A673 (cell line): ENCODE measurements around the gene CAPN13. TPM values are rescaled to one million over a fixed set of nuclear protein-coding genes. Genes with fewer than 3 reads are reported as not detected.

ENCODE experiments used
- BruUV-seq: library from RNA; stranded (reverse); fragments of 400-500 nt; replicated peaks from 2 replicates; lab custom pipeline; 2021; lab: Mats Ljungman, UMichigan
- CTCF ChIA-PET: fragments of 300-600 bp; sonication (Branson Sonifier 250); formaldehyde crosslinking; loops from one replicate; lab custom pipeline; 2022; ENCODE audit warnings: antibody characterized with exemption; lab: Charles Lee
- POLR2A ChIA-PET: fragments of 300-600 bp; sonication (Branson Sonifier 250); formaldehyde crosslinking; loops from one replicate; lab custom pipeline; 2022; ENCODE audit warnings: antibody characterized with exemption; ENCODE audit not compliant: low non-redundant PET; lab: Charles Lee
- DNase-seq: peaks from one replicate; pipeline ENCODE4 v3.0.0-alpha.2; 2015; ENCODE audit warnings: low spot score
- H3K27ac ChIP-seq: fragments of 200-600 bp; sonication (generic); 2 replicates; pipeline ENCODE4 v1.5.1; 2016; ENCODE audit warnings: mixed run types, low read depth, mild to moderate bottlenecking, mixed read lengths, antibody characterized with exemption, low read length; ENCODE audit not compliant: poor library complexity, severe bottlenecking
- H3K27me3 ChIP-seq: fragments of 200-600 bp; sonication (generic); replicated peaks from 2 replicates; pipeline ENCODE4 v1.6.1; 2017; ENCODE audit warnings: mixed run types, low read depth, mild to moderate bottlenecking, mixed read lengths, antibody characterized with exemption, low read length; ENCODE audit not compliant: insufficient read depth, poor library complexity
- H3K36me3 ChIP-seq: fragments of 200-600 bp; sonication (generic); 2 replicates; pipeline ENCODE4 v1.6.1; 2016; ENCODE audit warnings: mixed run types, mild to moderate bottlenecking, mixed read lengths, antibody characterized with exemption, low read length; ENCODE audit not compliant: insufficient read depth, poor library complexity, severe bottlenecking
- H3K4me1 ChIP-seq: fragments of 200-600 bp; sonication (generic); 2 replicates; pipeline ENCODE4 v1.6.1; 2017; ENCODE audit warnings: mixed run types, mild to moderate bottlenecking, mixed read lengths, antibody characterized with exemption, low read length; ENCODE audit not compliant: insufficient read depth, poor library complexity, severe bottlenecking
- H3K4me3 ChIP-seq: fragments of 200-600 bp; sonication (generic); 2 replicates; pipeline ENCODE4 v1.5.1; 2016; ENCODE audit warnings: low read depth, mixed run types, mild to moderate bottlenecking, mixed read lengths, low read length; ENCODE audit not compliant: poor library complexity, severe bottlenecking
- H3K9me3 ChIP-seq: fragments of 200-600 bp; sonication (generic); 2 replicates; pipeline ENCODE4 v1.6.1; 2016; ENCODE audit warnings: mixed run types, low read depth, mild to moderate bottlenecking, mixed read lengths, antibody characterized with exemption, low read length; ENCODE audit not compliant: poor library complexity, severe bottlenecking
- EZH2 ChIP-seq: fragments of 200-600 bp; sonication (generic); IDR thresholded peaks from 2 replicates; pipeline ENCODE4 v1.6.1; 2017; ENCODE audit warnings: borderline replicate concordance, low read depth, mild to moderate bottlenecking, mixed read lengths, antibody characterized with exemption, low read length; ENCODE audit not compliant: poor library complexity, severe bottlenecking
- intact Hi-C: fragments of 100-400 bp; cut with micrococcal nuclease; formaldehyde crosslinking; loops from one replicate; pipeline ENCODE4 v1.10.0; 2022; ENCODE audit not compliant: unreplicated experiment
- total RNA-seq: library from RNA; stranded (reverse); gene quantifications from 2 replicates; pipeline ENCODE4 v1.2.3, GENCODE V29; 2021
- TF ChIP-seq, protein P1 (sequence below): fragments of 300-800, 200-600 bp; sonication (generic); conservative IDR thresholded peaks from 2 replicates; pipeline ENCODE4 v1.5.1; 2017; ENCODE audit warnings: low read depth, mild to moderate bottlenecking, antibody characterized with exemption, low read length, moderate library complexity, mixed read lengths

The CAPN13 gene
- total RNA-seq, 1 experiment from 2014 or later = not detected

DNA sequence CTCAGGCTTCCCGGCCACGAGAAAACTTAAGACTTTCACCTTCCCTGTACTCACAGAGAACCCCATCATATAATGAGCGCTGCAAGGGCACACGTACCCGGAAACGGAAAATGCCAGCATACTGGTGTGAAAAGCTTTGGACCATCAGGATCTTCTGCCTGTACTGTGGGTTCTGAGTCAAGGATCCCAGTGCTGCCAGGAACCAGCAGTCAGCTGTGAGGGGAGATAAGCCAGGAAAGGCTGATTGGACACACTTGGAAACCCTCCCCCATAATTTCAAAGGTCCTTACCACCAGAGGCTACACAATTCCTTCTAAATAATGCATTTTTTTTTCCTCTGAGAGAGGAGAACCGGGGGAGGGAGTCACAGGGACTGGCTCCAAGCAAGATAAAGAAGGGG, 31.4 kb downstream of the CAPN13 start:
- H3K4me3 ChIP-seq = no peak overlapping the region
- H3K9me3 ChIP-seq = no peaks in the 10 kb centered on the region
- H3K4me1 ChIP-seq = no peaks in the 10 kb centered on the region
- DNase-seq = no peak
- no TSS peak for BruUV-seq
- H3K27ac ChIP-seq = no peak overlapping the region
- H3K27me3 ChIP-seq = peaks cover 32% of the 10 kb centered on the region
- intact Hi-C loops = no loop called here
- ChIA-PET CTCF (no interaction called here), POLR2A (no interaction called here)
- no peak for TF ChIP-seq EZH2
- TF ChIP-seq, protein P1, sequence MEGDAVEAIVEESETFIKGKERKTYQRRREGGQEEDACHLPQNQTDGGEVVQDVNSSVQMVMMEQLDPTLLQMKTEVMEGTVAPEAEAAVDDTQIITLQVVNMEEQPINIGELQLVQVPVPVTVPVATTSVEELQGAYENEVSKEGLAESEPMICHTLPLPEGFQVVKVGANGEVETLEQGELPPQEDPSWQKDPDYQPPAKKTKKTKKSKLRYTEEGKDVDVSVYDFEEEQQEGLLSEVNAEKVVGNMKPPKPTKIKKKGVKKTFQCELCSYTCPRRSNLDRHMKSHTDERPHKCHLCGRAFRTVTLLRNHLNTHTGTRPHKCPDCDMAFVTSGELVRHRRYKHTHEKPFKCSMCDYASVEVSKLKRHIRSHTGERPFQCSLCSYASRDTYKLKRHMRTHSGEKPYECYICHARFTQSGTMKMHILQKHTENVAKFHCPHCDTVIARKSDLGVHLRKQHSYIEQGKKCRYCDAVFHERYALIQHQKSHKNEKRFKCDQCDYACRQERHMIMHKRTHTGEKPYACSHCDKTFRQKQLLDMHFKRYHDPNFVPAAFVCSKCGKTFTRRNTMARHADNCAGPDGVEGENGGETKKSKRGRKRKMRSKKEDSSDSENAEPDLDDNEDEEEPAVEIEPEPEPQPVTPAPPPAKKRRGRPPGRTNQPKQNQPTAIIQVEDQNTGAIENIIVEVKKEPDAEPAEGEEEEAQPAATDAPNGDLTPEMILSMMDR = no peak
- no peaks in the 10 kb centered on the region for H3K36me3 ChIP-seq

DNA sequence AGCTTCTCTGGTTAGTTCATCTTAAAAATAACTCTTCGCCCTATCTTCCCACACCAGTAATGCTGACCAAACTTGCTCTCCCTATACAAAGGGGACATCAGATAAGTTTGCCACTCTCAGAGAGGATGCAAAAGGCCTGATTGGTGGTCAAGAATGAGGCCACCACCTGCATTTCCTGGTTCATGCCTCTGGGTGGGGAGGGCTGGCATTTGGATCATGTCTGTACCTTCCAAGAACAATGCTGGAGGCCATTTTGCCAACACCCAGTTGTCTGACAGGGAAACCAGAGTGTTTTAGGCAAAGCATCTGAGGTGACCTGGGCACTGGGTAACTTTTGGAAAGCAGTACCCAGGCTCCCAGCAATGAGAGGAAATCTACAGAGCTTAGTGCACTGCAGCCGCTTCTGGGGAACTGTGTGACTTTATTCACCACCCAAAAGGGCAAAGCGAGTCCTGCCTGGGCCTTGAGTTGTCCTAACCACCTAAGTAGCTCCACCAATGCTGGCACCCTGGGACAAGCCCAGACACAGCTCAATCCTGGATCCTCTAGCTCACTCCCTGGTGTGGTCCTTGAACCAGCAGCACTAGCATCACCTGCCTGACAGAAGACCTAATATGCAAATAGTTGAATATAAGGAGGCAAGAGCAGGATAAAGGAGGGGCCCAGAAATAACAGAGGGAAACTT, 35.1 kb downstream of the CAPN13 start:
- POLR2A ChIA-PET = no interaction called here
- Histone ChIP-seq H3K36me3 (no peaks in the 10 kb centered on the region), H3K4me3 (no peak overlapping the region), H3K9me3 (no peaks in the 10 kb centered on the region), H3K27ac (no peak overlapping the region), H3K27me3 (peaks cover 49% of the 10 kb centered on the region), H3K4me1 (no peaks in the 10 kb centered on the region)
- BruUV-seq = no TSS peak
- CTCF ChIA-PET = no interaction called here
- intact Hi-C loops = no loop called here
- no peak for DNase-seq
- no peak for TF ChIP-seq EZH2
- TF ChIP-seq, protein P1 = no peak

DNA sequence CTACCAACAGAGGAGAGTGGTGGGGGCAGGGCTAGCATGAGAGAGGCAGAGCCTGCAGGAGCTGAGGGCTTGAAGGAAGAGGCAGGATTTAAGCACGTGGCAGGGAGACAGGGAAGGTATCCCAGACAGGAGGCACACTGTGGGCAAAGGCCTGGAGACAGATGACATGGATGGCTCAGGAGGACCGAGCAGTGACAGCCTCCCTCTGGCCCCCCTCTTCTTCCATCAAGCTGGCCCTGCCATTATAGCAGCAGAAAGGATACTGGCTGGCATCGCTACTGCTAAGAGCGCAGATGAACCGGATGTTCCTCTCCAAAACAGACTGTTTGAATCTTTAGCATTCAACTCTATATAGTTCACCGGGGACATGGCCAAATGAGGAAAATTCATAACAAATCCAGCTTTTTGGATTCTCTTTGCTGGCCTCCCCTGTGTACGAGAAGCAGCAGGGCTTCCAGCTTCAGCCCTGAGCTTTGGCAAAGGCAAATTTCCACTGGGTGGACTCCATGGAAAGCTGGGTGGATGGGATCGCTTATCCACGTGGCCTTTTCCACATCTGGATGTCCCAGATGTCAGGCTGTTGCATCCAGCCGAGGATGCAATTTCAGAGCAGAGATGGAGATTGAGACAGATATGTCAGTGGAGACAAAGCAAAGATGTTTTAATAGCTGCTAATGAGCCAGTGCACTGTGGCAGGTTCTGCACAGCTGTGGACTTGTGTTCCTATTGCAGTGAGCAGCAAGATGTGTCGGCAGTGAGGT, 36.2 kb downstream of the CAPN13 start:
- Histone ChIP-seq H3K27me3 (peaks cover 59% of the 10 kb centered on the region), H3K9me3 (no peaks in the 10 kb centered on the region), H3K4me1 (no peaks in the 10 kb centered on the region), H3K36me3 (no peaks in the 10 kb centered on the region), H3K27ac (no peak overlapping the region), H3K4me3 (no peak overlapping the region)
- no TSS peak for BruUV-seq
- CTCF ChIA-PET = no interaction called here
- POLR2A ChIA-PET = no interaction called here
- no peak for TF ChIP-seq EZH2
- intact Hi-C loops = no loop called here
- no peak for DNase-seq
